22Rv1 (cell line): ENCODE data around the gene PTPRJ.
"Not testable (repeated sequence)": the region's sequence is repeated elsewhere in the genome, so short reads cannot be mapped to it uniquely, and the experiment has no call there.

ENCODE experiments used
- H3K27ac ChIP-seq: fragments of 450-650 bp; 2 replicates; pipeline ENCODE4 v1.5.1; 2017
- CTCF ChIP-seq: fragments of 450-650 bp; IDR thresholded peaks from 2 replicates; pipeline ENCODE4 v1.5.1; 2017; ENCODE audit warnings: mild to moderate bottlenecking
- ZFX ChIP-seq: fragments of 450-650 bp; IDR thresholded peaks from 2 replicates; pipeline ENCODE4 v1.6.1; 2017; ENCODE audit warnings: antibody characterized with exemption, borderline replicate concordance

Gene PTPRJ

DNA sequence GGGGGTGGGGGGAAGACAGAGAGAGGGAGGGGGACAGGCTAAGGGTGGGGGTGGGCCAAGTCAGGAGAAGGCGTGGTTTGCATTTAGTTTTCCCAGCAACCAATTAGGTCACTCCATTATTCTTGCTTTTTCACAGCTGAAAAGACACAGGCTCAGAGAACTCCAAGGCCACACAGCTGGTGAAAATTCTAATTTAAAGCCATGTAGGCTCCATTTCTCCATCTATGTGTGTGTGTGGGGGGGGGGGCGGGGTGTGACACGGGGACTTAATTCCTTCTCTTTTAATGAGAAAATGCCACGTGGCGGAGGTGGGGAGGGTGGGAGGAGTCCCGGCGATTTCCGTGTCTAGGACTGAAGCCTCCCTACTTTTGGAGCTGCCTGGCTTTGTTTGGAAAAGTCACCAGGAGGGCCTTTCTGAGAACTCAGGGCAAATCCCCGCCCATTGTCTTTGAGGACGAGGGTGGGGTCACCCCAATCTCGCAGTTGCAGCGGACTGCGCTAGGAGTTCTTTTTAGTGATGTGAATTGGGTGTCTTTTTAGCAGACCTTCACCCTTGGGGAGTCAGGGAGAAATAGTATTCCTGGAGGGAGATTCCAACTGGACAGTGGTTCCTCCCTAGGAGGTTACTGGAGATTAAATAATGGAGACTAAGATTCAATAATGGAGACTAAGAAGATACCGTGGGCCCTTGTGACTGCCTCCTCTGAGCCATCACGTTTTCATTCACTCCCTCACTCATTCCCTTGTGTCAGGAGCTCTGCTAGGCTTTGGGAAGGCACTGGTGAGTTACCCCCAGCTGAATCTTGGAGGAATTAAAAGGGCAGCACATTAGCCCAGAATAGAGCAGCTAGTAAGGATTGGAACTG, 36.4 kb upstream of the PTPRJ start:
- no peak for TF ChIP-seq ZFX
- no peak for TF ChIP-seq CTCF
- H3K27ac ChIP-seq = no peak overlapping the region

DNA sequence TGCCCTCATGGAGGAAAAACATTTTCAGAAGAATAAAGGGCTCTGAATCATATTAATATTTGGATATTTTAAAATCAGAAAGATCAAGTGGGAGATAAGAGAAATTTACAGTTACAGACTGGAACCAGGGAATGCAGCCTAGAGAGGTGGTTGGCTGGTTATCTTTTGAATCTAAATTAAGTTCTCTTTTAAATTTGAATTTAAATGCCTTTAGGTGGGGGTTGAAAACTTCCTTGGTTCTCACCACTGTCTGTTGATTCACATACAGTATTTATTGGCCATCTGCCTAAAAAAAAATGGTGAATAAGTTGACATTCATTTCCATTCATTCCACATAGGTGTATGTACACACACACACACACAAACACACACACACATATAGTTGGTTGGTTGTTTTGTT, 35.7 kb upstream of the PTPRJ start:
- H3K27ac ChIP-seq = no peak overlapping the region
- TF ChIP-seq CTCF (no peak), ZFX (no peak)

DNA sequence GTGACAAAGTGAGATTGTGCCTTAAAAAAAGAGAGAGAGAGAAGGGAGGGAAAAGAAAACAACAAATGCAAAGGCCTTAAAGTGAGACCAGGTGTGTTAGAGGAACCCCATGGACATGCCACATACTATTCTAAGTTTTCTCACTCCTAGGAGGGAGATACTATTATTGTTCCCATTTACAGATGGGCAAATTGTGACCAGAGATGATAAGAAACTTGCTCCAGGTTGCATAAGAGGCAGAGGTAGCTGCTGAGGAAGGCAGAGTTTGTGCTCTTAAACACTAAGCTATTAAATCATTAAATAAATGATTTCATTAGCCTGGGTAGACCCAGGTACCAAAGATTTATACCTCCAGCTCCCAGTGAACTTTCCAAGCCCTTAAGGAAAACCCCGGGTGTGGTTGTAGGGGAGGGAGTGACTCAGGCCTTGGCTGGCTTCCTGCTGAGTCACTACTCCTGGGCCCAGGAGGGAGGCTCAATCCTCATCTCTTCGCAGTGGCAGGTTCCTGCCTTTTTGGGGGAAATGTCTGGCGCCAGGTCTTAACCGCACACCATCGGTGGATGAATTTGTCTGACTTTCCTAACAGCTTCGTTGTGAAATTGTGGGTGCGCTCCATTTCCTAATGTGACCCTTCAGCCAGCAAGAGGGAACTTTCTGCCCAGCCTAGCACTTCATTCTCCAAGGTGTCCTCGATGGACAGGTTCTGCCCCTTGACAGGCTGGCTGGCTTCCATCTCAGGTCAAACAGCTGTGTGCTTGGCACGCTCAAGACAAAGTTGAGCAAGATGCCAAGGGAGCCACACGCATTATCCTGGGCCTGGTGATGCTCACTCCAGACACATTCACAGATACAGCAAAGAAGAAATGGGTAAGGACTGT, 33.4 kb upstream of the PTPRJ start:
- no peak for TF ChIP-seq ZFX
- TF ChIP-seq CTCF = no peak
- H3K27ac ChIP-seq = peak overlapping the region; percentile 42

GRCh38 chr11:47948137-47948536, 32.2 kb upstream of the PTPRJ start:
- H3K27ac ChIP-seq = no peak overlapping the region
- TF ChIP-seq ZFX = no peak
- no peak for TF ChIP-seq CTCF

GRCh38 chr11:47949001-47949675, 31.2 kb upstream of the PTPRJ start:
- H3K27ac ChIP-seq = not testable (repeated sequence)

DNA sequence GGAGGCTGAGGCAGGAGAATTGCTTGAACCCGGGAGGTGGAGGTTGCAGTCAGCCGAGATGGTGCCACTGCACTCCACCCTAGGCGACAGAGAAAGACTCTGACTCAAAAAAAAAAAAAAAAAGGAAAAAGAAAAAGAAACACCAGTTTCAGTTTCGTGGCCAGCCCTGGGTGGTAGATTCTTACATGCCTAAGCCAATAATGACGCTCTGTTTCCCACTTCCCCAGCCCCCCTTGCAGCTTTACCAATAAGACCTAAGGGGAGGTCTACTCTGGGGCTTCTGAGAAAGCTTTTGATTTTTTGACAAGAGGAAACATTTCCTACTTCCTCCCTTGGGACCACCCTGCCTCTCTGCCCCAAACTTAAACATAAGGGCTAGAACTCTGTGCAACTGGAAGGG, 30.0 kb upstream of the PTPRJ start:
- H3K27ac ChIP-seq = no peak overlapping the region
- no peak for TF ChIP-seq CTCF
- TF ChIP-seq ZFX = no peak

- not testable (repeated sequence) for H3K27ac ChIP-seq
These were observed 28.9 kb upstream of the PTPRJ start for GRCh38 chr11:47951504-47951903.
